ENCODE measurements around the gene PRMT7.

DNA sequence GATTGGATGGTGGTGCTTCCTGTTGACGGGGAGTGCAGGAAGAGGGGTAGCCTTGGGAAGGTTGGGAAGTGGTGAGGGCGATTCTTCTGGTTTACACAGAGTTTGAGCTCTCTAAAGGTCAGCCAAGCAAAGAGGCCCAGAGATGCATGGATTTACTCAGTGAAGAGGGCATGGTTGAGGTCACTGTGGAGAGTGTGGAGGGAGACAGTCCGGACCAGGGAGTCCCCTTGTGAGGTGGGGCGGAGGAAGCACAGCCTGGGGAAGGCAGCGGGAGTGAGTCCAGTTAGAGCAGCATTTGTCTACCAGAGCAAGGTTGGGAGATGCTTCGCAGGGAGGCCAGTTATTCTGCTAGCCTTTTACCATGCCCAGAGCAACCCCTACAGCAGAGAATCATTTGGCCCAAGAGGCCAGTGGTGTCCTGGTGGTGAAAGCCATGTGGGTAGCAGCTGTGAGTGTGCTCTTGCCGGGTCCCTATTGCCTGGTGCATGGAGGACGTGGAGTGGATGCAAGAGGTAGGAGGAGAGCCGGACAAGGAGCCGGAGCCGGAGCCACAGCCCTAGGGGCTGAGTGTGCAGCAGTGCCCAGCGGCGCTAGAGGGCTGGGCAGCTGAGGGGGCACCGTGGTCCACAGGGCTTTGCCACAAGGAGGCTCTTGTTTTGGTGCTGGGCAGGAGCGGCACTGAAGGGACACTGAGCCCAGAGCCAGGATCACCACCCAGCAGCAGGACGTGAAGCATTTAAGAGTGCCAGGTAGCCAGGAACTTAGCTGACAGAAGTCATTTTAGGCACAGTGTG, 27.7 kb downstream of the PRMT7 start:
- TF ChIP-seq, protein P1, sequence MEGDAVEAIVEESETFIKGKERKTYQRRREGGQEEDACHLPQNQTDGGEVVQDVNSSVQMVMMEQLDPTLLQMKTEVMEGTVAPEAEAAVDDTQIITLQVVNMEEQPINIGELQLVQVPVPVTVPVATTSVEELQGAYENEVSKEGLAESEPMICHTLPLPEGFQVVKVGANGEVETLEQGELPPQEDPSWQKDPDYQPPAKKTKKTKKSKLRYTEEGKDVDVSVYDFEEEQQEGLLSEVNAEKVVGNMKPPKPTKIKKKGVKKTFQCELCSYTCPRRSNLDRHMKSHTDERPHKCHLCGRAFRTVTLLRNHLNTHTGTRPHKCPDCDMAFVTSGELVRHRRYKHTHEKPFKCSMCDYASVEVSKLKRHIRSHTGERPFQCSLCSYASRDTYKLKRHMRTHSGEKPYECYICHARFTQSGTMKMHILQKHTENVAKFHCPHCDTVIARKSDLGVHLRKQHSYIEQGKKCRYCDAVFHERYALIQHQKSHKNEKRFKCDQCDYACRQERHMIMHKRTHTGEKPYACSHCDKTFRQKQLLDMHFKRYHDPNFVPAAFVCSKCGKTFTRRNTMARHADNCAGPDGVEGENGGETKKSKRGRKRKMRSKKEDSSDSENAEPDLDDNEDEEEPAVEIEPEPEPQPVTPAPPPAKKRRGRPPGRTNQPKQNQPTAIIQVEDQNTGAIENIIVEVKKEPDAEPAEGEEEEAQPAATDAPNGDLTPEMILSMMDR (IDR thresholded peaks at IDR 0.05), result no peak
- no peak for TF ChIP-seq EZH2 (IDR thresholded peaks at IDR 0.05; ENCODE audit: borderline replicate concordance, insufficient read depth, low read depth, low read length, poor library complexity, severe bottlenecking)
